Ramos (cell line): ENCODE measurements around the gene SLC8B1.

Experiments used
- in situ Hi-C: fragments of 300-500 bp; cut with MboI; formaldehyde crosslinking; loops from one replicate; pipeline ENCODE4 v1.14.3; 2022; ENCODE audit warnings: low sequenced_read_pairs; ENCODE audit not compliant: unreplicated experiment

SLC8B1 gene

DNA sequence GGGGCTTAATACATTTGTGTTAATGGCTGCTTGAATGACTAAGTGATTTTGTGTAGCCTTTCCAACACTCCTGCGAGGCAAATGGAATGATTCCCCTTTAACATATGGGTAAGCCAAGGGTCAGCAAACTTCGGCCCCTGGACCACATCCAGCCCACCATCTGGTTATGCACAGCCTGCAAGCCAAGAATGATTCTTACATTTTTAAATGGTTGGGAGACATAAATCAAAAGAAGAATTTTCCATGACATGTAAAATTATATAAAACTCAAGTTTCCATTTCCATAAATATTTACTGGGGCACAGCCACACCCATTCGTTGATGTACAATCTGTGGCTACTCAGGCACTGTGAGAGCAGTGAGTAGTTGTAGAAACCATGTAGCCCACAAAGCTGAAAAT is 9.0 kb downstream of the SLC8B1 start:
- in situ Hi-C loops = no loop called here

DNA sequence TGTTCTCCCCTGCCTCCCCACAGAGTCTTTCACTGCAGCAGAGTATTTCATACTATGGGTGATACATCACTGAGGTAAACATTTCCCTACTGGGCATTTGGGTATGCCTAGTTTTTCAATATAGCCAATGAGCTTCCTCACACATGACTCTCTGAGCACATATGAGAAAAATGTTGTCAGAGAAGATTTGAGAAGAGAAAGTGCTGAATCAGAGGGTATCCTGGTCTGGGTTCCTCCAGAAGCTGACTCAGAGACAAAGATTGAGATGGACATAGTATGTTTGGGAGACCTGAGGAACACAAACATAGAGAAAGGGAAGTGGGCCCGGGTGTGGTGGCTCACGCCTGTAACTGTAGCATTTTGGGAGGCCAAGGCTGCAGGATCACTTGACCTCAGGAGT is 12.6 kb downstream of the SLC8B1 start:
- in situ Hi-C loops = no loop called here

DNA sequence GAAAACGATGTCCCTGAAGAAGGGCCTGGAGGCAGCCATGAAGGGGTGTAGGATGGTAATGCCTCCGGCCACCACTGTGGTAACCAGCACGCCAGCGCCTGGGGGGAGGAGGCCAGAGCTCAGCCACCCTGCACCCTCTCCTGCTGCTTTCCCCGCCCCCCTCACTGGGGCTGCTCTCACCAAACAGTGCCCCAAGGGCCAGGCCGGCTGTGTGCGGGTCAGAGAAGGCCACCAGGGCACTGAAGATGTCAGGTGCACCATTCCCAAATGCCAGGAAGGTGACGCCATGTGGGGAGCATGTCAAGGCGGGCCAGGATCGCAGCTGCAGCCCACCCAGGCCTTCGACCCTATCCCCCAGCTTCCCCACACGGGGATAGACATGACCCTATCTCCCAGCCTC is 14.5 kb downstream of the SLC8B1 start:
- in situ Hi-C loops = no loop called here

DNA sequence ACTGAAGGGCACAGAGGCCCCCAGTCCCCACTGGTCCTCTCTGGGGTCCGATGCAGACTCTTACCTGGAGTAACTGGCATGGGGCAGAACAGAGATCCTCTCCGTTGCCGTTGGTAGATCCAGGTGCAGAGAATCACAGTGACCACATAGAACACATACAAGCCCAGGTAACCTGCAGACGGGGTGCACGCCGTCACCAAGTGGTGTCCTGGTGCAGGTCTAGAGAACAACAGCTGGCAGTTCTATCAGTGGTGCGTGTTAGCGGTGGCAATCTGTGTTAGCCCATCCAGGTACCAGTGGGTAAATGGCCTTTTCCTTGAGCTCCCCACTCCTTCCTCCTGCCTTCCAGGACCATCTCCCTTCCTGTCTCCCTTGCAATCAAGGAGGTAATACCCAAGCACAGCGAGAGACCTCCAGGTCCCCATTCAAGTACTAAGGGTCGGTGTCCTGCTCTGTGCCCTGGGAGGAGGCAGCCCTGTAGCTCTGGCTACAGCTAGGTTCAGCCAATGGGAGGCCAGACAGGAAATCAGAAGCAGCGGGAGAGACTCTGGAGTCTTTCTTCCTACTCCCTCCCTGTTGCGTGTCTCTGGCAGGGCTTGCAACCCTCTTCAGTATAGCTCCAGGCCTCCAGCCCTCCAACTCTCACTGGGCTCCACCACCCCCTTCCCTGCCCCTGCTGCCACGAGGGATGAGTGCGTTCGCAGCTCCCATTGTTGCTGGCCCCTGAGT is 15.8 kb downstream of the SLC8B1 start:
- in situ Hi-C loops = loop anchor here (10.0 kb wide), 2 partner anchors 106 to 124 kb away; partner anchors contain the start of gene SDSL

DNA sequence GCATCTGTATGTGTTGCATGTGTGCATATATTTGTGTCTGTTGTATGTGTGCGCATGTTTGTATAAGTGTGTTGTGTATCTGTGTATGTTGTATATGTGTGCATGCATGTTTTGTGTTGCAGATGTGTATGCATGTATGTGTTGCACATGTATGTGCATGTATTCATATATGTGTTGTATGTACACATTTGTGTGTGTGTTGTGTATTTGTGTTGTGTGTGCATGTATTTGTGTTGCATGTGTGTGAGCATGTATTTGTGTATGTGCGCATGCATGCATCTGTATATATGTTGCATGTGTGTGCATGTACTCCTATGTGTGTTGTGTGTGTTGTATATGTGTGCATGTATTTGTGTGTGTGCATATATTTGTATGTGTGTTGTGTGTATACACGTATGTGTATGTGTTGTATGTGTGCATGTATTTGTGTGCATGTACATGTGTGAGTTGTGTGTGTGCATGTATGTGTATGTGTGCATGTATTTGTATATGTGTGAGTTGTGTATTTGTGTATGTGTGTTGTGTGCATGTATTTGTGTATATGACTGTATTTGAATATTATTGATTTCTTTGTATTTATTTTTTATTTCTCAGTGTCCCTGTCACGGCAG is 16.8 kb downstream of the SLC8B1 start:
- in situ Hi-C loops = loop anchor here (10.0 kb wide), 2 partner anchors 107 to 123 kb away; partner anchors contain the start of gene SDSL

DNA sequence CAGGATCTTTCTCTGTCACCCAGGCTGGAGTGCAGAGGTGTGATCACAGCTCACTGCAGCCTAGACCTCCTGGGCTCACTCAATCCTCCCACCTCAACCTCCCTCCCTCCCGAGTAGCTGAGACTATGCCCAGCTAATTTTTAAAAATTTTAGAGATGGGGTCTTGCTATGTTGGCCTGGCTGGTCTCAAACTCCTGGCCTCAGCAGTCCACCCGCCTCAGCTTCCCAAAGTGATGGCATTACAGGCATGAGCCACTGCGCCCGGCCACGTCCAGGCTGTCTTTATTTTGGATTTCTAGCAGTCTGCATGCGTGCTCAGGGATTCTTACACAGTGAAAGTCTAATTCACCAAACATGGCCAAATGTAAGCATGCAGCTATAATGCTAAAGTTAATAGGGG is 17.8 kb downstream of the SLC8B1 start:
- in situ Hi-C loops = loop anchor here (10.0 kb wide), 2 partner anchors 108 to 122 kb away; partner anchors contain the start of gene SDSL

DNA sequence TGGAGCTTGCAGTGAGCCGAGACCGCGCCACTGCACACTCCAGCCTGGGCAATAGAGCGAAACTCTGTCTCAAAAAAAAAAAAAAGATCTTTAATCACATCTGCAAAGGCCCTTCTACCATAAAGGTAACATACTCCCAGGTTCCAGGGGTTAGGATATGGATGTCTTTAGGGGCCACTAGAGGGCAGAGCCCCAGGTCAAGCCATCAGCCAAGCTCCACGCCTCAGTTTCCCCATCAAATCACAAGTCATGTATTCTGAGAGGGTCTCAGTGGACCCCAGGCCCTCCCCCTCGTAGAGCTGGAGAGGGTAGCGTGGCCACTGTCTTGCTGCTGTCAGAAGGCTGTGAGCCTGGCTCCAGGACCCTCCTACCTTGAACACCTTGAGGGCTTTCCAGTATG is 18.8 kb downstream of the SLC8B1 start:
- in situ Hi-C loops = loop anchor here (10.0 kb wide), 2 partner anchors 109 to 121 kb away; partner anchors contain the start of gene SDSL

DNA sequence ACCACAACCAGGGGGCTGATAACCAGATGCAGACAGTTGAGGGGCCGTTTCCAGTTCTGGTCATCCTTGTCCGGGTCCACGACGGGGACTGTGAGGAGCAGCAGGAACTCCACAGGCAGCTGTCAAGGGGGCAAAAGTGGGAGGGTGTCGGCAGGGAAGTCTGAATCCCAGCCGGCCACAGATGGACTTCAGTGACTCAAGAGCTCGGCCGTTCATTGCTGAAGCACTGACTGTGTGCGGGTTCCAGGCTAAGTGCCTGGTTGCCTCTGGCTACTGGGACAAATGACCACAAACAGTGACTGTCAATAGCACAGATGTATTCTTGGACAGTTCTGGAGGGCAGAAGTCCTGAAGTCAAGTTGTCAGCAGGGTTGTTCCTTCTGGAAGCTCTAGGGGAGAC is 19.6 kb downstream of the SLC8B1 start:
- in situ Hi-C loops = loop anchor here (10.0 kb wide), 2 partner anchors 109 to 121 kb away; partner anchors contain the start of gene SDSL

DNA sequence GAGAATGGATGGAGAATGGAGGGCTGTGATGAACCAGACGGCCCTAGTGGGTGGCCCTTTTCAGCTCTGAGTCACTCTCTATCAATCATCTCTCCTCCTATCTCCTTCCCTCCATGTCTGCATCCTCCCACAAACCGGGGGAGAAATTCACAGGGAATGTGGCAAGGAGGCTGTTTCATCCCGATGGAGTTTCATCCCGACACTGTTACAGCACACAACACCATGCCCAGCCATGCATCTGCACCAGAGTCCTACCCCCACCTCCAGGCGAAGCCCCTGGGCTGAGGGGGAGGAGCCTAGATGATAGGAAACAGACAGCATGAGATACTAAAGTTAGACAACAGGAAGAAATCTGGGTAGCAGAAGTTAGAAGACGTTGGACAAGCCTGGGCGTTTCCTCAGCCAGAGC is 20.8 kb downstream of the SLC8B1 start:
- in situ Hi-C loops = loop anchor here (10.0 kb wide), 2 partner anchors 111 to 119 kb away; partner anchors contain the start of gene SDSL

DNA sequence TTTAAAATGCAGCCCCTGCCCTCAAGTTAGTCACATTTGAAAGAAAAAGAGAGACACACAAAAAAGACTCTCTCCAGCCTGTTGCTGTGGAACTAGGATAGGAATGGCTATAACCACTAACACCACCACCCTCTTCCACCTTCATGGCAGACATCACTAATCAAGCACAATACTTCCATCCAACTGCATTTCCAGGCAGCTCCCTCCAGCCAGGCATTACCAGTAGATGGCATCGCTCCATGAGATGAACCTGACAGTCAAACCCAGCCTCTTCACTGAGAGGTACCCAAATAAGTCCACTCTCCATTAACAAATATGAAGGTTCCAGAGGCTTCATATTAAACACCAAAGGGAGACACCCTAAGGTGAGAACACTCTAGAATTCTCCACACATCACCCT is 24.4 kb downstream of the SLC8B1 start:
- in situ Hi-C loops = loop anchor here (10.0 kb wide), 2 partner anchors 114 to 116 kb away; partner anchors contain the start of gene SDSL

DNA sequence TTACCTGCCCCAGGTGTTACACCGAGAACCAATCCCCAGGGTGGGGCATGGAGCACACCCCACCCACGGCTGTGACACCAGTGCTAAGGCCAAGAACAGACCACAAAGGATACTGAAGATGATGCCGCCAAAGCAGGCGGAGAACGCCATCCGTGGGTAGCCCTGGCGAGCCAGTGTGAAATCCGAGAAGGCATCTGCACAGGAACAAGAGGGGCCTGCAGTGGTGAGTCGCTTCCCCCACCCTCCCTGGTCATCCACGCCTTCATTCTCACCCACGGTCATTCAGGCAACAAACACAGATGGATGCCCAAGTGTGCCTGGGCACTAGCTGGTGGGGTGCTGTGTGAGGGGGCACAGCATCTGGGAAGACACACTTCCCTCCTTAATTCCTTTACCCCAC is 28.5 kb downstream of the SLC8B1 start:
- in situ Hi-C loops = no loop called here

DNA sequence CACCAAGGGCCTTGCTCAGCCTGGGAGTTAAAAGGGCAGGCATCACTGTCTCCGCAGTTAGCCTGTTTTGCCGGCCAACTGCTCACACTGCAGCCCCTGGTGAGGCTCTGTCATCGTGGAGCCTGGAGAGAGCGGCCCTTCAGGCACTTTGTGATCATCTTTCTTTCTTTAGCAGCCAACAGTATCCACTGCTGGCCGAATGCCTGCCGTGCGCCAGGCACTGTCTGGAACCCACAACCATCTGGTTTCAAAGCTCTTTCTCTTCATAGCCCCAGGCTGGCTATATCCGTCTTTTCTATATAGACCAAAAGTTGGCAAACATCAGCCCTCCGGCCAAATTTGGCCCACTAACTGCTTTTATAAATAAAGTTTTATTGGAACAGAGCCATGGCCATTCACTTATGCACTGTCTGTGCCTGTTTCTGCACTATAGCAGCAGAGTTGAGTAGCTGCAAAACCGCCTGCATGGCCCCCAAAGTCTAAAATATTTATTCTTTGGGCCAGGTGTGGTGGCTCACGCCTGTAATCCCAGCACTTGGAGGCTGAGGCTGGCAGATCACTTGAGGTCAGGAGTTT is 29.5 kb downstream of the SLC8B1 start:
- in situ Hi-C loops = no loop called here

DNA sequence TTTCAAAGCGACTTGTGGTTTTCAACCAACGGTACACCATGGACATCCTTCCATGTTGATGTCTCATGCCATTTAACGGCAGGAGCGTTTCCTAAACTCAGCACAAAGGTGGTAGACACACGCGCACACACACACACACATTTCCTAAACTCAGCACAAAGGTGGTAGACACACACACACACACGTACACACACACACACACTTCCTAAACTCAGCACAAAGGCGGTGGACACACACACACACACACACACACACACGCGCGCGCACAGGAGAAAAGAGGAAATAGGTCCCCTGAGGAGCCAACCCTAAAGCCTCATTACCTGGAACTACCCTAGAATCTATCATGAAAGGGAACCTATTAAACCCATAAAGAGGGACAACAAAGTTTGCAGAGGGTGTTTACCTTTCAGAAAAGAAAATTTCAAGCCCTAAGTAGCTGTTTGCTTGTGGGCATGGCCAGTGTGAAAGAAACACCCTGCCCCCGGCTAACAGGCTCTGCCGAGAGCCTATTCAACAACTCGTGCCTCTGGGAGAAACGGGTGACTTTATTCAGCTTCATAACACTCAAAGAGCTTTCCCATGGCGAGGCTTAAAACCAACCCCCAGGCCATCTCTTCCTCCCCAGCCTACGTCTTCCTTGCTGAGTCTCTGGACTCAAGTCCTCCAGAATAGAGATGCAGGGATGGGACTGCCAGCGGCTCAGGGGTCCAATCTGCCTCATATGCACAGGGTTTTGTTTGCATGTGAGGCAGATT is 31.8 kb downstream of the SLC8B1 start:
- in situ Hi-C loops = no loop called here

DNA sequence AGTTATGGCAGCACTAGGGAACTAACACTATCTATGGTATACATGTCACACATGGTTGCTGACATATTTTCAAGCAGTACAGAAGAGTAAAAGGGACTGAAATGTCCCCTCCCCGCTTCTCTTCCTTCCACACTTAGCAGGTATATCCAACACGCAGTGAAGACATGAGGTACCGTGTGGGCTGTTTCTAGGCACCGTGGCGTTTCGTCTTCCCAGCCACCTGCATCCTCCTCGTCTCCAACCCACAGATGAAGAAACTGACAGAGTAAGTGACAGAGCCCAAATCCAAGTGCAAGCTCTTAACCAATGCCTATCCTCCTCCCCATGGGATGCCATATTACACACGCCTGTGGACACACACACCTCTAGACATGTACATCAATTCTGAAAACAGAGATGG is 32.4 kb downstream of the SLC8B1 start:
- in situ Hi-C loops = no loop called here

DNA sequence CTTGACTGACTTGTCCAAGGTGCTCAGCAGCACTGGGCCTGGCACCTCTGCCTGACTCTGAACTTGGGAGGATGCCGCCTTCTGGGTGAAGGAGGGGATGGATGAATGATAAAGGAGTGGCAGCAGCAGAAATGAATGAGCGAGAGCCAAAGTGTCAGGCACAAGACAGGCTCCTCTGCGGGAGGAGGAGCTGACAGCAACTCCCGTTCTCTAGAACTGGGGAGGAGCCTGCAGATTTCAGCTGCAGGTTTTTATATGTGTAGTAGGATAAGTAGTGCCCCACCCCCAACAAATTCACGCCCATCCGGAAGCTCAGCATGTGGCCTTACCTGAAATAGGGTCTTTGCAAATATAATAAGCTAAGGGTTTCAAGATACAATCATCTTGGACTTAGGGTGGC is 33.1 kb downstream of the SLC8B1 start:
- in situ Hi-C loops = no loop called here

DNA sequence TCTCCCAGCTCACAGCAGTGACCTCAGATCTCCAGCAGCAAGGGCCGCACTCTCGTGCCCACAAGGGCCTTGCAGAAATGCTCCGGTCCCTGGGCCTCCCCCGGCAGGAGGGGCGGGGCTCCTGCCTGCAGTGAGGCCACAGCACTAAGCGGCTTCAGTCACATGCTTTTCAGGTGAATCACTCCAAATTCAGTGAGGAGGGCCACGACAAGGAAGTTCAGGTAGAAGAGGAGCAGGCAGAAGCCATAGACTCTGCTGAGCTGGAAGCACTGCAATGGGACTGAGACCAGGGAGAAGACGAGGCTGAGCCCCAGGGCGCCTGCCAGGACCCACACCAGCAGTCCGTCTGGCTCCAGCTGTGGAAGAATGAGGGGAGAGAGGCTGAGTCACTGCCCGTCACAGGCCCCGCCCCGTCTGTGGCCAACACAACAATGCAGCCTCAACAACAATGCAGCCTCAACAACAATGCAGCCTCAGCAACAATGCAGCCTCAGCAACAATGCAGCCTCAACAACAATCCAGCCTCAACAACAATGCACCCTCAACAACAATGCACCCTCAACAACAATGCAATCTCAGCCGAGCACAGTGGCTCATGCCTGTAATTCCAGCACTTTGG is 35.2 kb downstream of the SLC8B1 start:
- in situ Hi-C loops = no loop called here

DNA sequence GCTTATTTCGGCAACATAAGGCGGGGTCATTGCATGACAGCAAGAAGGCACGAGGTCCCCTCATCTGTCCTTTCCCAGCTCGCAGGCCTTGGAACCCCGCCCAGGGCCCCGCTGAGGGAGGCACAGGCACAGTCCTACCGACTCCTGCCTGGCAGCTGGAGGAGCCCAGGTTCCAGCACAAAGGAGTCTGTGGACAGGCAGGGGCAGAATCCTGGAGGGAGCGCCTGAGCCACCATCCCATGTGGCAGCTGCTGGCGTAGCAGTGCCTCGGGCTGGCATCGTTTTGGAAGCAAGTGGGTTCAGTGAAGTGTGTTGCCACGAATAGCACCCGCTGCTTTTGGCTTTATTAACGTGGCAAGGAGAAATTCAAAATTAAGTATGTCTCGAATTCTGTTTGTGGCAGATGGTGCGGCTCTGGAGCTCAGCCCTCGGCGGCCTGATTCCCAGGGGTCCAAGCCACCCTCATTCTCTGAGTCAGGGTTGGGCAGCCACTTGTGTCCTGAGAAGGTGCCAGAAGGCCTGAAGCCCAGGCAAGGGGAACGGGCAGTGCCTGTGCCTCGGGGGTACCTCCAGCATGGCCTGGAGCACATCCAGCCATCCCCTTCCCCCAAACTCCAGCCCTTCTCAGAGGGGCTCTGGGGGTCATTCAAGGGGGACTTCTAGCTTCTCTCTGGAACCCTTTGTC is 35.9 kb downstream of the SLC8B1 start:
- in situ Hi-C loops = no loop called here

DNA sequence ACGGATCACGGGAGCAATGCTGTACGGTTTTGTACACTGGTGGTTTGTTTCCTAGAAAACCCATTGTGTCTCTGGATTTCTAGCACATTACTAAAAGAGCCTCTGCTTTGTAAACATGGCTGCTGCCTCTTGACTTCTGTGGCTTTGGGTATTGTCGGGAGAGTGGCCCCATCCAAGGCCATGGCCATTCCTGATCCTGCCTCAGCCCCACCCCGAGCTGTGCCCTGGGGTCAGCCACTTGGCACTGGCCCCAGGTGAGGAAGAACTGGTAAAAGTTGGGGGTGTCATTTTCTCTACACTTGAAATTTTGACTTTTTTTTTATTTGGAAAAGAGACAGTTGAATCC is 36.5 kb downstream of the SLC8B1 start:
- in situ Hi-C loops = no loop called here

DNA sequence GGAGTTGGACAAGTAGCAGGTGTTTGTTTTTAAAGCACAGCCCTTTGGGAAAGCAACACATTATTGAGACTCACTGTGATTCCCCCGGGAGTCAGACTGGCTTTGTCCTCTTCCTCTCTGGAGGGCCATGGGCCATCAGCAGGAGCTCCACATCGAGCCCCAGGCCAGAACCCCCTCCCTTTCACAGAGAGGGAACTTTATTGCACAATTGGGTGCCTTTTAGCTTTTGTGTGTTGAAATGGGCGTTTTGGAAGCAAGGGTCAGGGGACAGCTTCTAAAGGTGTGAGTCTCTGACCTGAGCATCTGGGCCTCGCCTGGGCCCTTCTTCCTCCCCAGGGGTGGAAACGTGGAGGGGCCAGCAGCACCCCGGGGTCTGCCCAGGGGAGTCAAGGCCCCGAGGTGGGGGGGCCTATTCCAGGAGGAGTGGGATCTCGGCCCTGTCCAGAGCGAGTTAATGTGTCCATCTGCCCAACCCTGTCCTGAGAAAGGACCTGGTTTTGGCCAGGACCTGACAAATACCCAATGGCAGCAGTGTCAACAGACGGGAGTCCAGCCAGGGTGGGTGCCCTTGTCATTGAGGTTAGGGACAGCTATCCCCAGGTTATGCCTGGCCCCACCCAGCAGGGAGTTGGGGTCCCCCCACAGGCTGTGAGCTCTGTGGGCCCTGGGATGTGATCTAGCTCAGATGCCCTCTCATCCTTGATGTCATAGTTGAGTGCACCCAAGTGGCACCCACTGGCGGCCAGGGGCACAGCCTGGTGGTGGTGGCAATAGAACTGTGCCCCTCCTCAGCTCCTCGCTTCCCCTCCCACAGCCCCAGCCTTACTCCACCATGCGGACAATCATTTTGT is 37.1 kb downstream of the SLC8B1 start:
- in situ Hi-C loops = no loop called here
